GM12878 (cell line): ENCODE results near the gene MMD. TPM values are rescaled to one million over a fixed set of nuclear protein-coding genes. Genes with fewer than 3 reads are reported as not detected.

Source experiments
- ATAC-seq: fragments of 200-7000 bp; cut with Tn5 transposase; 3 replicates; pipeline ENCODE4 v1.9.1; 2020; ENCODE audit warnings: mild to moderate bottlenecking, moderate library complexity
- BruUV-seq: library from RNA; stranded (reverse); fragments of 400-500 nt; replicated peaks from 2 replicates; lab custom pipeline; 2021; lab: Mats Ljungman, UMichigan
- CTCF ChIA-PET: fragments of 300-600 bp; sonication (Branson Sonifier 250); formaldehyde crosslinking; extraction: SDS; loops from one replicate; lab custom pipeline; 2021; ENCODE audit warnings: inconsistent platforms; lab: Yijun Ruan, JAX
- POLR2A ChIA-PET: fragments of 350-600 bp; formaldehyde crosslinking; extraction: SDS; loops from one replicate; lab custom pipeline; 2021; ENCODE audit warnings: inconsistent platforms; lab: Charles Lee
- RAD21 ChIA-PET: fragments of 300-600 bp; sonication (Branson Sonifier 250); formaldehyde crosslinking; loops from one replicate; lab custom pipeline; 2023; ENCODE audit warnings: antibody characterized with exemption; ENCODE audit not compliant: unreplicated experiment; lab: Charles Lee
- SMC1A ChIA-PET: fragments of 300-600 bp; sonication (Branson Sonifier 250); formaldehyde crosslinking; loops from one replicate; lab custom pipeline; 2023; ENCODE audit not compliant: unreplicated experiment, uncharacterized antibody; lab: Charles Lee
- DNase-seq: peaks from one replicate; pipeline ENCODE4 v3.0.0-alpha.2; 2011; ENCODE audit warnings: low read depth, low spot score
- FAIRE-seq: peaks from 3 replicates; lab custom pipeline; 2011; peaks lifted over from hg19 to GRCh38; lab: Jason Lieb, UNC
- H2AFZ ChIP-seq: 2 replicates; pipeline ENCODE4 v1.6.0; 2011; ENCODE audit warnings: low read depth, low read length, control low read depth; ENCODE audit not compliant: control insufficient read depth
- H3K27ac ChIP-seq: 2 replicates; pipeline ENCODE4 v1.5.1; 2011; ENCODE audit warnings: control low read depth; ENCODE audit not compliant: control insufficient read depth, insufficient read depth
- H3K27me3 ChIP-seq, 2 experiments: replicated peaks in 1 of 2; 2 replicates each; pipeline versions ENCODE4 v1.6.0 to v1.6.1; 2011; ENCODE audit warnings: low read length in 1 of 2; ENCODE audit not compliant: control insufficient read depth in 2 of 2, insufficient read depth in 2 of 2
- H3K36me3 ChIP-seq, 2 experiments: 2 replicates each; pipeline ENCODE4 v1.5.1; 2011; ENCODE audit warnings: low read length in 1 of 2; ENCODE audit not compliant: control insufficient read depth in 2 of 2, insufficient read depth in 2 of 2
- H3K4me1 ChIP-seq: 2 replicates; pipeline ENCODE4 v1.6.1; 2011; ENCODE audit warnings: mild to moderate bottlenecking, low read length, moderate library complexity, mixed read lengths; ENCODE audit not compliant: control insufficient read depth, insufficient read depth
- H3K4me2 ChIP-seq: 2 replicates; pipeline ENCODE4 v1.6.0; 2011; ENCODE audit warnings: control low read depth; ENCODE audit not compliant: control insufficient read depth, insufficient read depth
- H3K4me3 ChIP-seq: fragments of 200-600 bp; sonication (generic); 2 replicates; pipeline ENCODE4 v1.5.1; 2016
- H3K79me2 ChIP-seq: 2 replicates; pipeline ENCODE4 v1.6.0; 2011; ENCODE audit warnings: low read length; ENCODE audit not compliant: control insufficient read depth, insufficient read depth
- H3K9ac ChIP-seq: 2 replicates; pipeline ENCODE4 v1.8.0; 2011; ENCODE audit warnings: low read length, control low read depth, mixed read lengths; ENCODE audit not compliant: control insufficient read depth, insufficient read depth
- H3K9me3 ChIP-seq: replicated peaks from 3 replicates; pipeline ENCODE4 v1.5.1; 2011; ENCODE audit warnings: mild to moderate bottlenecking, low read length; ENCODE audit not compliant: control insufficient read depth, insufficient read depth
- H4K20me1 ChIP-seq: 2 replicates; pipeline ENCODE4 v1.6.0; 2011; ENCODE audit not compliant: control insufficient read depth, insufficient read depth
- ATF7 ChIP-seq: fragments of 450-650 bp; IDR thresholded peaks from 2 replicates; pipeline ENCODE4 v1.6.1; 2016; ENCODE audit warnings: low read depth, mild to moderate bottlenecking
- BACH1 ChIP-seq: fragments of 450-650 bp; IDR thresholded peaks from 2 replicates; pipeline ENCODE4 v1.6.1; 2017; ENCODE audit warnings: mild to moderate bottlenecking, borderline replicate concordance
- BHLHE40 ChIP-seq, 2 experiments: fragments of 450-650 bp in 1 of 2; IDR thresholded peaks; 2 replicates each; pipeline ENCODE4 v1.6.1; 2011 to 2017; ENCODE audit warnings: low read depth in 2 of 2, borderline replicate concordance in 1 of 2, improper control_type of control experiment in 1 of 2, low read length in 1 of 2, mild to moderate bottlenecking in 1 of 2
- EP300 ChIP-seq, 2 experiments: fragments of 150-350 bp in 1 of 2; IDR thresholded peaks; 2 replicates each; pipeline ENCODE4 v1.6.1; 2011 to 2012; ENCODE audit warnings: low read depth in 2 of 2, low read length in 2 of 2, borderline replicate concordance in 1 of 2, improper control_type of control experiment in 1 of 2, inconsistent platforms in 1 of 2; ENCODE audit not compliant: control insufficient read depth in 1 of 2
- ETV6 ChIP-seq, 2 experiments: fragments of 450-650 bp in 1 of 2; IDR thresholded peaks in 1 of 2; conservative IDR thresholded peaks in 1 of 2; 2 replicates each; pipeline ENCODE4 v1.6.1; 2014; ENCODE audit warnings: antibody characterized with exemption in 1 of 2, borderline replicate concordance in 1 of 2, low read depth in 1 of 2, mild to moderate bottlenecking in 1 of 2, moderate library complexity in 1 of 2
- KAT2A ChIP-seq: conservative IDR thresholded peaks from 2 replicates; pipeline ENCODE4 v1.6.1; 2011; ENCODE audit warnings: low read depth, low read length; ENCODE audit not compliant: control insufficient read depth
- KLF5 ChIP-seq: fragments of 450-650 bp; IDR thresholded peaks from 2 replicates; pipeline ENCODE4 v1.6.1; 2014; ENCODE audit warnings: mild to moderate bottlenecking; ENCODE audit not compliant: partially characterized antibody
- MTA2 ChIP-seq: fragments of 450-650 bp; IDR thresholded peaks from 2 replicates; pipeline ENCODE4 v1.6.1; 2016; ENCODE audit warnings: low read depth, mild to moderate bottlenecking, moderate library complexity
- NR2F1 ChIP-seq: fragments of 450-650 bp; conservative IDR thresholded peaks from 2 replicates; pipeline ENCODE4 v1.6.1; 2017; ENCODE audit warnings: mild to moderate bottlenecking
- PML ChIP-seq: IDR thresholded peaks from 2 replicates; pipeline ENCODE4 v1.6.1; 2012; ENCODE audit warnings: low read length, inconsistent platforms
- POLR2A ChIP-seq: IDR thresholded peaks from 2 replicates; pipeline ENCODE4 v1.6.1; 2011; ENCODE audit warnings: low read depth, mild to moderate bottlenecking, low read length
- SIX5 ChIP-seq: IDR thresholded peaks from 2 replicates; pipeline ENCODE4 v1.6.1; 2011; ENCODE audit warnings: mild to moderate bottlenecking, low read depth, low read length, moderate library complexity; ENCODE audit not compliant: severe bottlenecking
- ZBED1 ChIP-seq: IDR thresholded peaks from 2 replicates; pipeline ENCODE4 v1.6.1; 2016; ENCODE audit warnings: borderline replicate concordance
- WGBS: methylation state at CpG from one replicate; pipeline ENCODE4 v1.1.6; 2016; ENCODE audit warnings: low lambda C conversion rate; ENCODE audit not compliant: insufficient replicate concordance, insufficient coverage; ENCODE audit errors: missing lambda C conversion rate; 5-methylcytosine and 5-hydroxymethylcytosine counted together
- in situ Hi-C: fragments of 300-500 bp; cut with MboI; formaldehyde crosslinking; loops from 9 replicates; pipeline ENCODE4 v1.14.3; 2018; ENCODE audit warnings: mixed read lengths
- intact Hi-C: fragments of 100-400 bp; cut with micrococcal nuclease; formaldehyde crosslinking; loops from one replicate; pipeline ENCODE4 v1.14.2; 2022; ENCODE audit not compliant: unreplicated experiment
- polyA plus RNA-seq, 11 experiments: library from polyadenylated mRNA; depleted of rRNA in 4 of 11; unstranded in 6 of 11; stranded (reverse) in 5 of 11; fragments of >200 nt; fragmentation: Nextera tagmentation in 4 of 11; fragmentation: Illumina TruSeq in 1 of 11; extraction: Ambion mirVana in 4 of 11; extraction: Trizol in 1 of 11; gene quantifications; 1 replicate in 1 of 11; 2 replicates in 10 of 11; pipeline versions ENCODE4 v1.2.1 to v1.2.3, GENCODE V29; 2011 to 2016; ENCODE audit warnings: inconsistent platforms in 2 of 11, missing spikeins in 2 of 11, low read depth in 1 of 11
- total RNA-seq, 4 experiments: library from RNA; depleted of rRNA in 3 of 4; stranded (reverse); fragments of >200 nt in 3 of 4; fragmentation: Illumina TruSeq in 1 of 4; extraction: Trizol in 1 of 4; gene quantifications; 2 replicates each; pipeline versions ENCODE4 v1.2.1 to v1.2.3, GENCODE V29; 2013 to 2021
- TF ChIP-seq, protein P1 (sequence below): IDR thresholded peaks from 2 replicates; pipeline ENCODE4 v1.6.1; 2012; ENCODE audit warnings: low read depth, low read length, improper control_type of control experiment
- TF ChIP-seq, protein P2 (sequence below): fragments of 450-650 bp; IDR thresholded peaks from 2 replicates; pipeline ENCODE4 v1.6.1; 2017; ENCODE audit warnings: mild to moderate bottlenecking, moderate library complexity
- TF ChIP-seq, protein P3 (sequence below): IDR thresholded peaks from 2 replicates; pipeline ENCODE4 v1.6.1; 2011; ENCODE audit warnings: low read depth, low read length, improper control_type of control experiment, borderline replicate concordance

MMD gene
- total and polyA plus RNA-seq, 10 of the 15 experiments (the other 5 are each of a cell fraction or from before 2014, with no cell fraction given), result 8.0 to 46.7 (median 22.3) TPM

DNA sequence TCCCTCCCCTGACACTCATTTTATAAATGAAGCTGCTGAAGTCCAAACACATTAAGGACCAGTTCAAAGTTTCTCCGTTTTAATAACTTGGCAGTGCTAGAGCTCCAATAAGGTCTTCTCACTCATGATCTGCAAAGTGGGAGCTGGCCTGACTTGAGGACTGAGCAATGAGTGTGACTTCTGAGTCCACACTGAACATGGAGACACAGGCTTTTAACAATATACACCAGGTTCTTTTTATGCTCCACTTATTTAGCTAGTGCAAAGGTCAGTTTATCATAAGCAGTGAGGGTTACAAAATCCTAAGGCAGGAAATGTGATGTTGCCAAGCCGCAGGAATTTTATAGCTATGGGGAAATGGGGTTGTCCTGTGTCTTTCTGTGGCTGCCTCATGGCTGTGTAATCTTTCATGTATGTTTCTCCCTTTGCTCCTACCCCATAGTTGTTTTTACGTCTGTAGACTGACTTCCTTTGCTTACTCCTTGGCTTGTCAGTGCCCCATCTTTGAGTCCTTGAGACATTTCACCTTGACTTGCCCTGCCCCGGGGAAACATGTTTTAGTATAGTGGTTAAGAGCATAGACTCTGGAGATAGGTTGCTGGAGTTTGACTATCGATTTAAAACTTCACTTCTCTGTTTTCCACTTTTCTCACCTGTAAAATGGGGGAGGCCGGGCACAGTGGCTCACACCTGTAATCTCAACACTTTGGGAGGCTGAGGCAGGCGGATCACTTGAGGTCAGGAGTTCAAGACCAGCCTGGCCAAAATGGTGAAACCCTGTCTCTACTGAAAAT is 12.2 kb upstream of the MMD start:
- Histone ChIP-seq H3K79me2 (no peaks in the 10 kb centered on the region), H3K4me2 (no peak overlapping the region), H4K20me1 (no peaks in the 10 kb centered on the region), H3K27me3 (no peaks in the 10 kb centered on the region), H3K9me3 (no peaks in the 10 kb centered on the region), H3K4me1 (peaks cover 22% of the 10 kb centered on the region), H3K4me3 (no peak overlapping the region), H2AFZ (no peak overlapping the region), H3K27ac (peak overlapping the region; percentile 10; the same call in 1 of the 2 replicates), H3K36me3 (no peaks in the 10 kb centered on the region), H3K9ac (no peak overlapping the region)
- DNase-seq (no peak), FAIRE-seq (no peak), ATAC-seq (no peak)
- POLR2A ChIA-PET, result interaction anchor here (0.7 to 6.6 kb wide), 7 partner anchors 8 to 79 kb away, joined by 3 to 106 read pairs (median 5); partner anchors contain the start of gene MMD
- intact Hi-C loops (no loop called here), in situ Hi-C loops (no loop called here)
- no TSS peak for BruUV-seq
- TF ChIP-seq KAT2A (no peak), BACH1 (no peak), MTA2 (no peak), ATF7 (no peak), ETV6 (conservative IDR thresholded peaks at IDR 0.05 in 1 of 2, IDR thresholded peaks at IDR 0.05 in 1 of 2; ENCODE audit: borderline replicate concordance in 1 of 2, low read depth in 1 of 2) (no peak), BHLHE40 (IDR thresholded peaks at IDR 0.05; ENCODE audit: borderline replicate concordance in 1 of 2, low read depth in 2 of 2, low read length in 1 of 2) (no peak), SIX5 (no peak), KLF5 (no peak), EP300 (IDR thresholded peaks at IDR 0.05; ENCODE audit: borderline replicate concordance in 1 of 2, control insufficient read depth in 1 of 2, low read depth in 2 of 2, low read length in 2 of 2) (no peak), ZBED1 (no peak), POLR2A (no peak), NR2F1 (no peak), PML (no peak)
- TF ChIP-seq, protein P1, sequence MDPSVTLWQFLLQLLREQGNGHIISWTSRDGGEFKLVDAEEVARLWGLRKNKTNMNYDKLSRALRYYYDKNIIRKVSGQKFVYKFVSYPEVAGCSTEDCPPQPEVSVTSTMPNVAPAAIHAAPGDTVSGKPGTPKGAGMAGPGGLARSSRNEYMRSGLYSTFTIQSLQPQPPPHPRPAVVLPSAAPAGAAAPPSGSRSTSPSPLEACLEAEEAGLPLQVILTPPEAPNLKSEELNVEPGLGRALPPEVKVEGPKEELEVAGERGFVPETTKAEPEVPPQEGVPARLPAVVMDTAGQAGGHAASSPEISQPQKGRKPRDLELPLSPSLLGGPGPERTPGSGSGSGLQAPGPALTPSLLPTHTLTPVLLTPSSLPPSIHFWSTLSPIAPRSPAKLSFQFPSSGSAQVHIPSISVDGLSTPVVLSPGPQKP, result no peak
- TF ChIP-seq, protein P2, sequence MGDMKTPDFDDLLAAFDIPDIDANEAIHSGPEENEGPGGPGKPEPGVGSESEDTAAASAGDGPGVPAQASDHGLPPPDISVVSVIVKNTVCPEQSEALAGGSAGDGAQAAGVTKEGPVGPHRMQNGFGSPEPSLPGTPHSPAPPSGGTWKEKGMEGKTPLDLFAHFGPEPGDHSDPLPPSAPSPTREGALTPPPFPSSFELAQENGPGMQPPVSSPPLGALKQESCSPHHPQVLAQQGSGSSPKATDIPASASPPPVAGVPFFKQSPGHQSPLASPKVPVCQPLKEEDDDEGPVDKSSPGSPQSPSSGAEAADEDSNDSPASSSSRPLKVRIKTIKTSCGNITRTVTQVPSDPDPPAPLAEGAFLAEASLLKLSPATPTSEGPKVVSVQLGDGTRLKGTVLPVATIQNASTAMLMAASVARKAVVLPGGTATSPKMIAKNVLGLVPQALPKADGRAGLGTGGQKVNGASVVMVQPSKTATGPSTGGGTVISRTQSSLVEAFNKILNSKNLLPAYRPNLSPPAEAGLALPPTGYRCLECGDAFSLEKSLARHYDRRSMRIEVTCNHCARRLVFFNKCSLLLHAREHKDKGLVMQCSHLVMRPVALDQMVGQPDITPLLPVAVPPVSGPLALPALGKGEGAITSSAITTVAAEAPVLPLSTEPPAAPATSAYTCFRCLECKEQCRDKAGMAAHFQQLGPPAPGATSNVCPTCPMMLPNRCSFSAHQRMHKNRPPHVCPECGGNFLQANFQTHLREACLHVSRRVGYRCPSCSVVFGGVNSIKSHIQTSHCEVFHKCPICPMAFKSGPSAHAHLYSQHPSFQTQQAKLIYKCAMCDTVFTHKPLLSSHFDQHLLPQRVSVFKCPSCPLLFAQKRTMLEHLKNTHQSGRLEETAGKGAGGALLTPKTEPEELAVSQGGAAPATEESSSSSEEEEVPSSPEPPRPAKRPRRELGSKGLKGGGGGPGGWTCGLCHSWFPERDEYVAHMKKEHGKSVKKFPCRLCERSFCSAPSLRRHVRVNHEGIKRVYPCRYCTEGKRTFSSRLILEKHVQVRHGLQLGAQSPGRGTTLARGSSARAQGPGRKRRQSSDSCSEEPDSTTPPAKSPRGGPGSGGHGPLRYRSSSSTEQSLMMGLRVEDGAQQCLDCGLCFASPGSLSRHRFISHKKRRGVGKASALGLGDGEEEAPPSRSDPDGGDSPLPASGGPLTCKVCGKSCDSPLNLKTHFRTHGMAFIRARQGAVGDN, result no peak
- TF ChIP-seq, protein P3, sequence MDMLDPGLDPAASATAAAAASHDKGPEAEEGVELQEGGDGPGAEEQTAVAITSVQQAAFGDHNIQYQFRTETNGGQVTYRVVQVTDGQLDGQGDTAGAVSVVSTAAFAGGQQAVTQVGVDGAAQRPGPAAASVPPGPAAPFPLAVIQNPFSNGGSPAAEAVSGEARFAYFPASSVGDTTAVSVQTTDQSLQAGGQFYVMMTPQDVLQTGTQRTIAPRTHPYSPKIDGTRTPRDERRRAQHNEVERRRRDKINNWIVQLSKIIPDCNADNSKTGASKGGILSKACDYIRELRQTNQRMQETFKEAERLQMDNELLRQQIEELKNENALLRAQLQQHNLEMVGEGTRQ, result no peak
- CTCF ChIA-PET, result interaction anchor here (0.6 to 1.4 kb wide), 5 partner anchors 10 to 279 kb away, joined by 3 to 5 read pairs (median 4); partner anchors contain the start of gene SMIM36
- whole genome bisulfite sequencing, result 90% methylated on average over 7 of the region's 7 CpGs
- SMC1A ChIA-PET, result interaction anchor here (0.6 to 17.7 kb wide), 6 partner anchors 8 to 519 kb away, joined by 3 to 359 read pairs (median 3); partner anchors contain the start of genes MMD and SMIM36
- RAD21 ChIA-PET, result interaction anchor here (0.6 to 6.4 kb wide), 8 partner anchors 9 to 82 kb away, joined by 3 to 99 read pairs (median 3); partner anchors contain the start of genes MMD and SMIM36
